Epidermal melanocyte (primary cell): ENCODE results near the gene CRYGC.

Experiments
- DNase-seq: peaks from one replicate; pipeline ENCODE4 v3.0.0; 2011; ENCODE audit warnings: low spot score; ENCODE audit not compliant: insufficient read length

CRYGC gene

GRCh38 chr2:208097313-208097712 lies 32.3 kb downstream of the CRYGC start:
- no peak for DNase-seq

- no peak for DNase-seq
Observed at GRCh38 chr2:208096080-208096479, 33.5 kb downstream of the CRYGC start.

- no peak for DNase-seq
Observed at GRCh38 chr2:208093128-208093527, 36.5 kb downstream of the CRYGC start.

GRCh38 chr2:208092093-208092832 lies 37.4 kb downstream of the CRYGC start:
- DNase-seq: no peak

GRCh38 chr2:208090420-208090819 lies 39.2 kb downstream of the CRYGC start:
- no peak for DNase-seq

GRCh38 chr2:208086029-208086428 lies 43.6 kb downstream of the CRYGC start:
- DNase-seq: no peak

- DNase-seq: no peak
Observed at GRCh38 chr2:208083807-208084206, 45.8 kb downstream of the CRYGC start.
